ENCODE data around the gene JARID2. TPM values are rescaled to one million over a fixed set of nuclear protein-coding genes. Genes with fewer than 3 reads are reported as not detected.

Gene JARID2
- total RNA-seq, 6 experiments from 2014 or later = 2.5 to 3.9 (median 3.0) TPM

DNA sequence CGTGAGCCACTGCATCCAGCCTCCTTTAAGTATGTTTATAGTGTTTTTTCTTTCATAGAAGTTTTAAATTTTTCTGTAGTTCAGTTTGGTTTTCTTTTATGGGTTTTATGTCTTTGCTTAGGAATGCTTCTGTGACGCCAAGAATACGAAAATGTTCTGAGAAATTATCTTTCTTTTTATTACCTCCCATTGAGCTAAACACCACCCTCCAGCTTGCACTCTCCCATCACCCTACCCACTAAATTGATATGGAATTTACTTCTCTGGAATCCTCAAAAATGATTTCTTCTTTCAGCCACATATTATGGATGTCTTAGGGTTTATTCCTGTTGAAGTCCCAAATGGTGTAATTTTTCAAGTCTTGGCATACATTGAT, 38.1 kb downstream of the JARID2 start:
- WGBS (ENCODE audit: insufficient coverage, low coverage, low lambda C conversion rate, missing lambda C conversion rate) = 85% methylated on average over 3 of the region's 3 CpGs
- Histone ChIP-seq H3K27me3 (no peaks in the 10 kb centered on the region), H3K36me3 (no peaks in the 10 kb centered on the region), H3K9me3 (no peaks in the 10 kb centered on the region), H3K4me1 (peaks cover 0 to 32% (median 15%) of the 10 kb centered on the region in 4 donors), H3K27ac (no peak overlapping the region), H3K4me3 (no peak overlapping the region)
- DNase-seq (no peak), ATAC-seq (no peak)
- TF ChIP-seq POLR2A (IDR thresholded peaks at IDR 0.05) = no peak
- TF ChIP-seq, protein P1, sequence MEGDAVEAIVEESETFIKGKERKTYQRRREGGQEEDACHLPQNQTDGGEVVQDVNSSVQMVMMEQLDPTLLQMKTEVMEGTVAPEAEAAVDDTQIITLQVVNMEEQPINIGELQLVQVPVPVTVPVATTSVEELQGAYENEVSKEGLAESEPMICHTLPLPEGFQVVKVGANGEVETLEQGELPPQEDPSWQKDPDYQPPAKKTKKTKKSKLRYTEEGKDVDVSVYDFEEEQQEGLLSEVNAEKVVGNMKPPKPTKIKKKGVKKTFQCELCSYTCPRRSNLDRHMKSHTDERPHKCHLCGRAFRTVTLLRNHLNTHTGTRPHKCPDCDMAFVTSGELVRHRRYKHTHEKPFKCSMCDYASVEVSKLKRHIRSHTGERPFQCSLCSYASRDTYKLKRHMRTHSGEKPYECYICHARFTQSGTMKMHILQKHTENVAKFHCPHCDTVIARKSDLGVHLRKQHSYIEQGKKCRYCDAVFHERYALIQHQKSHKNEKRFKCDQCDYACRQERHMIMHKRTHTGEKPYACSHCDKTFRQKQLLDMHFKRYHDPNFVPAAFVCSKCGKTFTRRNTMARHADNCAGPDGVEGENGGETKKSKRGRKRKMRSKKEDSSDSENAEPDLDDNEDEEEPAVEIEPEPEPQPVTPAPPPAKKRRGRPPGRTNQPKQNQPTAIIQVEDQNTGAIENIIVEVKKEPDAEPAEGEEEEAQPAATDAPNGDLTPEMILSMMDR (IDR thresholded peaks at IDR 0.05) = no peak
- intact Hi-C loops (cut with DNase I) = no loop called here

DNA sequence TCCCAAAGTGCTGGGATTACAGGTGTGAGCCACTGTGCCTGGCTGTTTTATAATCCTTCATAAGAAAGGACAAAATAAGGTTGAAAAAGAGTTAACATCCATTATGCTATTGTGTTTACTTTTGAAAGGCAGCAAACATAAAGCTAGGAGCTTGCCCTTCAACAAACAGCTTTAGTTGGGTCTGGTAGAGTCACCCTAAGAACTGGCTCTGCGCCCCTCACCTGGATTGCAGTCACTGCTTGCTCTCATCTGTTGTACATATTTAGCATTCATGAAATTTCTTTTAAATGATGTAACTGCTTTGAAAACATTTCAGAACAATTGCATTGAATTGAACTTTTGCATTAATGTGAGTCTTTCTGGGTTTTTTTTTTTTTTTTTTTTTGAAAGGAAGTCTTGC, 38.9 kb downstream of the JARID2 start:
- ATAC-seq (no peak), DNase-seq (no peak)
- Histone ChIP-seq H3K4me1 (peaks cover 0 to 24% (median 11%) of the 10 kb centered on the region in 4 donors), H3K4me3 (no peak overlapping the region), H3K27me3 (no peaks in the 10 kb centered on the region), H3K27ac (no peak overlapping the region), H3K36me3 (no peaks in the 10 kb centered on the region), H3K9me3 (no peaks in the 10 kb centered on the region)
- WGBS (ENCODE audit: insufficient coverage, low coverage, low lambda C conversion rate, missing lambda C conversion rate) = 60% methylated on average over 1 of the region's 1 CpG
- intact Hi-C loops (cut with DNase I) = no loop called here
- no peak for TF ChIP-seq POLR2A (IDR thresholded peaks at IDR 0.05)
- TF ChIP-seq, protein P1 (IDR thresholded peaks at IDR 0.05) = no peak

GRCh38 chr6:15285682-15286294, 39.9 kb downstream of the JARID2 start:
- 75% methylated on average over 3 of the region's 3 CpGs for WGBS (ENCODE audit: insufficient coverage, low coverage, low lambda C conversion rate, missing lambda C conversion rate)

DNA sequence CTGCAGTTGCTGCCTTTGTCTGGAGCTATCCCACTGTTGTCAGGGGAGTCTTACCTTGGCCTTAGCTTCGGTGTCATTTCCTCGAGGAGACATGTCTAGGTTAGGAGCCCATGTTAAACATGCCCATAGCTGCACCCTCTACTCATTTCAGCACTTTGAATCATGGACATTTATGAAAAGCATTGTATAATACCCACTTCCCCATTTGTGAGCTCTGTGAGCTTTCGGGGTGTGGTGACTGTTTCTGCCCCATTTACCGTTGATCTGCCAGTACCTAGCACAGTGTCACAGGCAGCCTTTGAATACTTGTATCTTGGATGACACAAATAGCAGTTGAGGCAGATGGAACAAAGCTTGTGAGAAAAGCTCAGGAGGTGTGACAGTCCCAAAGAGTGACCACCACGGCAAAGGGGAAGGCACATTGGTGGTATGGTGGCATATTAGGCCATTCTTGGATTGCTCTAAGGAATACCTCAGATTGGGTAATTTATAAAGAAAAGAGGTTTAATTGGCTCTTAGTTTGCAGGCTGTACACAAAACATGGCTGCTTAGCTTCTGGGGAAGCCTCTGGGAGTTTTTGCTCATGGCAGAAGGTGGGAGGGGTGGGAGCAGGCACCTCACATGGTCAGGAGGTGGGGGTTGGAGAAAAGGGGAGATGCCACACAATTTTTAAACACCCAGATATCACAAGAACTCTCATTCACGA, 42.0 kb downstream of the JARID2 start:
- Histone ChIP-seq H3K27ac (no peak overlapping the region), H3K27me3 (no peaks in the 10 kb centered on the region), H3K36me3 (no peaks in the 10 kb centered on the region), H3K4me1 (no peaks in the 10 kb centered on the region), H3K4me3 (no peak overlapping the region), H3K9me3 (no peaks in the 10 kb centered on the region)
- TF ChIP-seq, protein P1 (IDR thresholded peaks at IDR 0.05) = no peak
- TF ChIP-seq POLR2A (IDR thresholded peaks at IDR 0.05) = no peak
- intact Hi-C loops (cut with DNase I) = no loop called here
- ATAC-seq (peak in 3 of 4 donors; percentile 21 to 48 (median 44)), DNase-seq (no peak)
- WGBS (ENCODE audit: insufficient coverage, low coverage, low lambda C conversion rate, missing lambda C conversion rate) = 76% methylated on average over 6 of the region's 6 CpGs

More at GRCh38 chr6:15285682-15286294, 39.9 kb downstream of the JARID2 start:
- no peak for DNase-seq
- TF ChIP-seq, protein P1 (IDR thresholded peaks at IDR 0.05) = no peak
- no peak for TF ChIP-seq POLR2A (IDR thresholded peaks at IDR 0.05)
- H3K36me3 ChIP-seq = no peaks in the 10 kb centered on the region
- H3K9me3 ChIP-seq = no peaks in the 10 kb centered on the region
- no peak overlapping the region for H3K27ac ChIP-seq
- H3K27me3 ChIP-seq = no peaks in the 10 kb centered on the region
- intact Hi-C loops (cut with DNase I) = no loop called here
- ATAC-seq = no peak
- H3K4me3 ChIP-seq = no peak overlapping the region
- peaks cover 0 to 16% (median 7%) of the 10 kb centered on the region in 4 donors for H3K4me1 ChIP-seq
